ENCODE data around the gene ADPRS.

GRCh38 chr1:36125129-36125991 lies 36.7 kb downstream of the ADPRS start, which contains the start of gene COL8A2:
- TF ChIP-seq CTCF (conservative IDR thresholded peaks at IDR 0.05) = no peak
- TF ChIP-seq EZH2 (IDR thresholded peaks at IDR 0.05; ENCODE audit: low read depth) = no peak
